HG03066 (cell line): ENCODE data around the gene TRPM8.

ENCODE experiments used
- ATAC-seq: cut with Tn5 transposase; IDR thresholded peaks from one replicate; pipeline ENCODE4 v1.9.1; 2021; ENCODE audit warnings: low read depth; ENCODE audit not compliant: unreplicated experiment

TRPM8 gene

DNA sequence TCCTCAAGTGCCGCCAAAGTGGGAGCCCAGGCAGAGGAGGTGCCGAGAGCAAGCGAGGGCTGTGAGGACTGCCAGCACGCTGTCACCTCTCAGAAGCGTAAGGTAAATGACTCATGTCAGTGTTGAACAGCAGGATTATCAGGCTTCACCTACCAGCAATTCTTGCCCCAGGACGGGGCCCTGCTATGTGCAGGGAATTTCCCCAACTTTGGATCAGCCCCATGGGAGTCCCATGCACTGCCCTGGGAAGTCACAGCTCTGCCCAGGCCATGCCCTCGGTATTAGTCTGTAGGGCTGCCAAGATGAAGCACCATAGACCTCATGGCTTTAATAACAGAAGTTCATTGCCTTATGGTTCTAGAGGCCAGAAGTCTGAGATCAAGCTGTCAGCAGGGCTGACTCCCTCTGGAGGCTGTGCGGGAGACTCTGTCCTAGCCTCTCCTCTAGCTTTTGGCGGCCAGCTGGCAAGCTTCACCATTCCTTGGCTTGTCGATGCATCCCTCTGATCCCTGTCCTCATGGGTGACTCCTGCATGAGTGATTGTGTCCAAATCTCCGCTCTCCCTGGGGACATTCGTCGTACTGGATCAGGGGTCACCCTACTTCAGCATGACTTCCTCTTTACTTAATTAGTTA lies 55.9 kb downstream of the TRPM8 start:
- ATAC-seq = no peak

DNA sequence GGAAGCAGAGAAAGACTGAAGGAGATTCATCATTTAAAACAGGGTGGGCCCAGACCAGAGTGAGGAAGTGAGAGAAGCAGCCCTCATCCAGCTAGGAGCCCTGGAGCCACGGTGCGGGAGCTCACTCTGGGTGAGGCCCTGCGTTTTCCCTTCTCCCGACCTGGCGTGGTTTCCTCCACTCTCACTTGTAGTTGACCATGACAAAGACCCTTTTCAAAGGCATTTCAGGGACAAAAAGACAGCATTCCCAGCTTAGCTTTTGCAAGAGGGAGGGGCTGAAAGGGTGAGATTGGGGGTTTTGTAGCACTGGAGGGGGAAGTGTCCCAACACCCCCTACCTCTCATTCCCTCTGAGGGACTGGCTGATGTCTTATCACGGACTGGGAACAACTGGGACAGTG lies 56.6 kb downstream of the TRPM8 start:
- no peak for ATAC-seq

DNA sequence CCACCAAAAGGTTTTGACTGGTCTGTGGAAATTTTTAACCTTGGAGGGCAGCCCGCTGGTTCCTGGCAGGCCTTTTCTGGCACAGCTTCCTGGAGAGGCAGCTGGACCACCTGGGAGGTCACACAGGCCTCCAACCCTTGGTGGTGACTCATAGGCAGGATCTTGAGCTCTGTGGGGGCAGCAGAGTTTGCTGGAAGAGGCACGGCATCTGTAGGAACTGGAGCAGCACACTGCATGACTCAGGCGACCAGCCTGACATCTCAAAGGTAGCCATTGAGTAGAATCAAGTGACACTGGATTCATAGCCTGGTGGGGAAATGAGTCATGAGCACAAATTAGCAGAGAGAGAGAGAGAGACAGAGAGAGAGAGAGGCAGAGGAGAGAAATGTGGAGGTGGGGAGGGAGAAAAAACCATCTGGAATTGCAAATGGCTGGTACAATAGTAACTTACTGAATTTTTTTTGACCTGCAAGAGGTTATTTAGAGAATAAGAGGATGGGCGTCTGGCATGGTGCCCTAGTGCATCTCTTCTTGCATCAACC lies 57.4 kb downstream of the TRPM8 start:
- no peak for ATAC-seq

DNA sequence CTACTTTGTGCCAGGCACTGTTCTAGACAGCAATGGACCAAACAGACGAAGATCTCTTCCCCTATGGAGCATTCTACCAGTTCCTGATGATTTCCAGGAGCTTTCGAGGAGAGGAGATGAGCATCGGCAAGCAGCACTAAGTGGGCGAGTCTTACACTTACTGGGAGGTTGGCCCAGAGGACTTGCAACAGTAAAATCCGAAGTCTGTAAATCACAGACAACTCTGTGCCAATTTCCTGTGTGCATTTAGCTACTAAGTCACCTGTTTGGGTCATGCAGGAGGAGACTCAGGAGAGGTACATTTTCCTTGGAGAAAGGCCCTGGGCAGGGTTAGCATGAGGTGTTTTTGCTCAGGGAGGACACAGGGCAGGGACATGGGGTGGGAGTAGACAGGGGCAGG lies 58.9 kb downstream of the TRPM8 start:
- no peak for ATAC-seq

DNA sequence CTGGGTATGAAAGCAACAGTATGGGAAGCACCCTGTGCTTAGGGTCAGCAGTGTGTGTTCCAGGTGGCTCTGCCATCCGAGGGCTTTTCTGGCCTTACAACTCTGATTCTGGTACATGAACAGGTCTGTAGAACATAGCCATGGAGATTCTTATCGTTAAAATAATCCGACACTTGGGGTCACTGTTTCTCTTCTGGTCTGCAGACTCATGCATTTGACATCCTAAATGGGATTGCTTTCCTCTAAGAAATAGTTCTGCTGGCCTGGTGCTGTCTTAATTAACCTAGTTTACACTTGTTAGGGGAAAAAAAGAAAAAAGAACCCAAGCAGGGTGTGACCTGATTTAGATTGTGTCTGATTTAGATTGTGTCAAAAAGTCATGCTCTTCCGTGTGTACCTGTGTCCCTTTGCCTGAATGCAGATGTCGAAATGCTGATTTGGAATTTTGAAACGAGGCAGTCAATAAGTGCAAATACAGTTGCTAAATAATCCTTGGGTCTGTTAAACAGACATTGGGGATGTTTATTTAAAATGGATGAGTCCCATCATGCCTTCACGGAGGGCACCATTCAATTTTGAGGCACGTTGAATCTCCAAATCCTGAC lies 59.6 kb downstream of the TRPM8 start:
- ATAC-seq = no peak

DNA sequence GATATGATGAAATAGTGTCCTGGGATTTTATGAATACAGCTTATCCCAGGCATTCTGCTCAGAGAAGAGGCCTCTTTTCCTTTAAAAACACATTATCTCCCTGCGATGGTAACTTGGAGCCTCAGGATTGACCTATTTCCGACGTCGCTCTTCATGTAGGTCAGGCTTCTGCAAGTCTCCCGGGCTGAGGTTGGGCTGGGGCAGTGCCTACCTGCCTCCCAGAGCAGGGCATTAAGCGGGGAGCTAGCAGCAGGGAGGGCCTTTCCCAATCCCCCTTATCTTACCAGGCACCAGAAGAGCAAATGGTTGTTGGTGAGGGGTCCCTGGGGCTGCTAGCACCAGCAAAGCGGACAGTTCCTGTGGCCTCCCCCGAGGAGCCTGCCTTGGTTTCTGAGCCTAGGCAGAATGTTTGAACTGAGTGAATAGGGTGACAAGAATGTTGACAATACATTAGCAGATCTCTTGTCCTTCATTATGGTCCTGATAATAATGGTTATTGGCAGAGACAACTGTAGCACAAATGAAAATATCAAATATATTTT lies 60.2 kb downstream of the TRPM8 start:
- no peak for ATAC-seq

DNA sequence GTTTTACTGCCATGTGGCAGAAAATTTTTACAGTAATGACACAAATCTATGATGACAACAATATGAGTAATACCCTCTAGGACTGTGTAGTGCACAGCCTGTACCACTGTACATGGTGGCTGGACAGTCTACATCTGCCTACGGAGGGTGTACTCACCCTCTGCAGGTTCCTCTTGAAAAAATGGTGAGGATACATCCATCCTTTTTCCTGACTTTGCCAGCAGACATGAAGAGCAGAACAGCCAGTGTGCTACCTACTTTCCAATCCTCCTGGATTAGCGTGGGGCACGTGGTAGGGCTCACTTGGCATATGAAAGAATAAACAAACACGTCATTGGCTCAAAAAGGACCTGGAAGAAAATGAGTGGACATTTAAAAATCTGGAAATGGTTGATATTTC lies 62.6 kb downstream of the TRPM8 start:
- no peak for ATAC-seq

DNA sequence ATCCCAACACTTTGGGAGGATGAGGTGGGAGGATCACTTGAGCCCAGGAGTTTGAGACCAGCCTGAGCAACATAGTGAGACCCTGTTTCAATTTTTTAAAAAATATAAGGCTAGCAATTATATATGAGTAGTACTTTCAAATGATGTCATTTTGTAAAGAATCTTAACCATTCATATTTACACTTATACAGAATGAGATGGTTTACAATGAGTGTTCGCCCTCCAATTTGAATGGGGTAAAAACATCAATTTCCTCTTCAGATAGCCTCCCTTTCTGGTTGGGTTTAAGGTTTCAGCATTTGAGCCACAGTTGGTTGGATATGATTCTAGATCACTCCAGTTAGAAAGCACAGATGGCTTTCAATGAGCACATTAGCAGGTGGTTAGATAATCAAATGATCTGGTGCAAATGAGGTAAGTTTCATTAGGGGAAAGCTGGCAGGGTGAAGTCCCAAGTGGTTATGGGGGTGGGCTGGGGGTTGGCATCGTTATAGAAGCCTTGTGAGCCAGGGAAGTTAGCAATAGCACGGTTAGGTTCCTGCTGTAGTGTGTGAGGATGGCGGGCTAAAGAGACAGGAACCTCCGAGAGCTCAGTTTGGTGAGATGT lies 63.9 kb downstream of the TRPM8 start:
- no peak for ATAC-seq

DNA sequence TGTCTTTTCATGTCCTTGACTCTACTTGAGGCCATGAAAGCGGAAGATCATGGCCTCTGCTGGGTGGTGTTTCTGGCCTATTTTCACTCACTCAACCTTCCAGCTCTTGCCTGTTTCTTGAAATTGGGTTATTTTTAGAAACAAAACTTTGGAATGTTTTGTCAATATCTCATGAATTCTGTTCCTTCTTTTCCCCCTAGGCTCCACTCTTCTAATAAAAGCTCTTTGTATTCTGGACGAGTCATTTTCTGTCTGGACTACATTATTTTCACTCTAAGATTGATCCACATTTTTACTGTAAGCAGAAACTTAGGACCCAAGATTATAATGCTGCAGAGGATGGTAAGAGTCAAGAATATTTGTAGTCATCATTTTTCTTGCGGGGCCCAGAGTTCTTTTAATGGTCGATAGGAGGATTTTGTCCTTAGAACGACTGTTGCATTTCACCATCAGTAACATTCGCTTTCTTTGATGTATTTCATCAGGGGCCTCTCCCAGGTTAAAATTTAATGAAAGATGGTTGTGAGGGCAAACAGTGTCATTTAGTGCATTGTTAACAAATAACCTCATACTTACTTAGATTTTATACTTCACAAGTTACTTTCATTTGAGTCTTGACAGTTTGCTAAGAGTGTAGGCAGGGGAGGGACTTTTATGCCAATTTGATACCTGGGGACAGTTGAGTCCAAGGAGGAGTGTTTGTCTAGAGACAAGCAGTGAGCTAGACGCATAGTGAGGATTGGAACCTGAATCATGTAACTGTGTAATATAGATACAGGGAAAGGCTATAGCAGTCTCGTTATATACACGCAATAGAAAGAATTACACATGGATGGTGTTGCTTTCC lies 64.6 kb downstream of the TRPM8 start:
- no peak for ATAC-seq

DNA sequence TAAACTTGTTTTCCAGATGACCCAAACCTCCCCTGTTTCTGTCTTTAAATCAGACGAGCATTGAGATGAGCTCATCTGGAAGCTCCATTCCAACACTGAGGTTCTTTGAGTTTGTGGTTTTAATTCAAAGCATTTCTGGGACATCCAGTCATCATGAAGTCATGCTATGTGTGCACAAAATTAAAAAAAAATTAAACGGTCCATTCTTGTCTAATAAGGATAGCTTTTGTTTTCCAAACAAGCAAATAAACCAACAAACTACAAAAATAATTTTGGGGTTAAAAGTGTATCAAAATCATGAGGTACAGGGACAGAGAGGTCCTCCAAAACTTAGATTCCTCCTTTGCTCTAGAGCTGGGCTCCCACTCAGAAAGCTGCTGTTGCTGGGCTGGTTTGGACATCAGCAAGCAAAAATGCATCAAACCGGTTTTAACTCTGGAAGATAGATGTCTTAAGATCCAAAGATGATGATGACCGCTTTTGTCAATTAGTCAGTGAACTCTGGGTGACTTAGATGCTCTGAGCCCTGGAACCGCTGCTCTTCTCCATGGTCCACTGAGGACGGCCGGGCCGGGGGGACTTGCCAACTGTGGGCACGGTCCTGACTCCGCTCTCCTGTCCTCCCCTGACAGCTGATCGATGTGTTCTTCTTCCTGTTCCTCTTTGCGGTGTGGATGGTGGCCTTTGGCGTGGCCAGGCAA lies 65.4 kb downstream of the TRPM8 start:
- ATAC-seq = no peak

DNA sequence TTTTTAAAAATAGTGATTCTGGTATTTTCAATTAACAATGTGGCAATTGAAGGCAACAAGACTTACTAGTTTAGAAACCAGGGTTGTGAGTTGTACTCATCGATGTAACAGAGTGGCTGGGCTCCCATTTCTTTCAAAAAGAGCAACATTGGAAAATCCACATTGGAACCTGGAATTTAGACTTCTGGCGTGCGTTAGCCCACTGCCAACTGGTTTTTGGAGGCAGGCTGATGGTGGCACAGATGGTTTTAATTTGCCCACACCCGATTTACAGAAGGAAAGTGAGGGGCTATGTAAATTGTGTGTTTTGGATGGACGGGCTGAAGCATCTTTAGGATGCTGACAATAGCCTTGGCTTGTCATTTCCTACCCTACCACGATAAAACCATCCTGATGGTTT lies 66.3 kb downstream of the TRPM8 start:
- no peak for ATAC-seq

DNA sequence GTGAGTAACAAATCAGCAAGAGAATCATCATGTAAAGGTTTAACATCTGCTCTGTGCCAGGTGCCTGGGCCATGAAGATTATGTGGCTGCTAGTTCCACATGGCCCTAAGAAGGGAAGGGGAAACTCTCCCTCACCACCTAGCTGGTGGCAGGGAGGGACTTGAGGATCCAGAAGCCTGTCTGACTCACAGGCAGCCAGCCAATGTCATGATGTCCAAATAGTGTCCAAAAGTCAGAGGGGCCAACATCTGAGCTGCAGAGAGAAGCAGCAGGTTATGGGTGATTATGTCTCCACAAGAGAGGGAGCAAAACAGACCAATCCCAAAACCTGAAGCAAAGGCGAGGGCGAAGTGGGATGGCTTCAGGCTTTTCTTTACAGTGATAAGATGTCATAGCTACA lies 71.4 kb downstream of the TRPM8 start:
- no peak for ATAC-seq

DNA sequence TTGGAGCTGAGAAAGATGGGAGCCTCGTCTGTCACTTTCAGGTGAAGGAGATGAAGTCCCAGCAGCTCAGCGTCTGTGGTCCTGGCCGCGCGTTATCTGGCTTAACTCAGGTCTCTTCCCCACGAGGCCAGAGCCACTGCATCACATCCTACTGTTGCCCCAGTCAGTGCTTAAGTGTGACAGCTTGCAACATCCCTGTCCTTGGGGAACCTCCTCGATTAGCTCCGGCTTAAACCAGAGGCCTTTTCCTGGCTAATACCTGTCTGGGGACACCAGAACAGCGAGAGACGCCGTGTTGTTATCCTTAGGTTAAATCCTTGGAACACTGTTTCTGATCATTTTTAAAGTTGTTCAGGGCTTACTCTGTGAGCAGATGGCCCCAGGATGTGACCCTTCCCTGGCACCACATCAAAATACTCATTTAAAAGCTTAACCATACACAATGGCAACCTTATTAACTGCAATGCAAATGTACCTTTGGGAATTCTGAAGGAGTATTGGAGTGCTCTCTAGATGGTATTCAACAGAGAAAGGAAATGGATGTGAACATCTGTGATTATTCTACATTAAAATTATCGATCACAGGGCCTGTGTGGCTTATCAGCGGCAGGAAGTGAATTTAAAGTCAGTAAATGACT lies 72.2 kb downstream of the TRPM8 start:
- ATAC-seq = no peak

DNA sequence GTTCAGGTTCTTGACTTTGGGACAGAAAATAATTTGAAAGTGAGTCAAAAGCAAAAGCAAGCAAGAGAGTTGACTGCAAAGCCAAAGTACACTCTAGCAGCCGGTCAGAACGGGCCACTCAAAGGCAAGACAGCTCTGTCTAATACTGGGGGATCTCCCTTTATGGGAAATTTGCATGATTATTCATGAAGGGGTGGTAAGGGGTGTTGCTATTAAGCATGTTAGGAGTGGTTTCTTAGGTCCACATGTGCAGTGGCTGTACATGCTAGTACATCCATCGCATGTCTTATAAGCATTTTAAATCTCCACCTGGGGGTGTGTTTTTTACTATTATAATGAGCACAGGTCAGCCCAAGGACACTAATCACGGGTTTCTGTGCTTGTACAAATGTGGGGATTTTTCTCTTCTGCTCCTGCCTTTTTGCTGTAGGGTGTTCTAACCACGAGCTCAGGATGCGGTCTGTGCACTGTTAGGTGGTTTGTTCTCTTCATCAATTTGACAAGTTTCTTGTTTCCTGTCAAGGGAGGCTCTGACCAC lies 73.2 kb downstream of the TRPM8 start:
- ATAC-seq = no peak

DNA sequence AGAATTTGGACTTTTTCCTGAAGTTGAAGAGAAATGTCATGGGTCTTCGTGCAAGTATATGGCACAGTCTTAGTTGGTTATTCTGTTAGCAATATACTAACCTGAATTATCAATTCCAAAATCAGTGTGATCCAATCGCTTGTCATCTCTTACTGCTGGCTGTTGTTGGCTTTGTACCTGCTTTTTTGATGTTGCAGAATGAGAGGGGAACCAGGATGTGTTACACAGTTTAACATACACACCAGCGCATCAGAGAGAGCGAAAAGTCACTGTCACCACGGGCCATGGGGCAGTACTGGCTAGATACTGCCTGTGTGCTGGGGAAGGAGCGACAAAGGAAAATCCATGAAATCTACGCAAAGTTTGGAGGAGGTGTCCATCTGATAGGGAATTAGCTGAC lies 74.0 kb downstream of the TRPM8 start:
- no peak for ATAC-seq

DNA sequence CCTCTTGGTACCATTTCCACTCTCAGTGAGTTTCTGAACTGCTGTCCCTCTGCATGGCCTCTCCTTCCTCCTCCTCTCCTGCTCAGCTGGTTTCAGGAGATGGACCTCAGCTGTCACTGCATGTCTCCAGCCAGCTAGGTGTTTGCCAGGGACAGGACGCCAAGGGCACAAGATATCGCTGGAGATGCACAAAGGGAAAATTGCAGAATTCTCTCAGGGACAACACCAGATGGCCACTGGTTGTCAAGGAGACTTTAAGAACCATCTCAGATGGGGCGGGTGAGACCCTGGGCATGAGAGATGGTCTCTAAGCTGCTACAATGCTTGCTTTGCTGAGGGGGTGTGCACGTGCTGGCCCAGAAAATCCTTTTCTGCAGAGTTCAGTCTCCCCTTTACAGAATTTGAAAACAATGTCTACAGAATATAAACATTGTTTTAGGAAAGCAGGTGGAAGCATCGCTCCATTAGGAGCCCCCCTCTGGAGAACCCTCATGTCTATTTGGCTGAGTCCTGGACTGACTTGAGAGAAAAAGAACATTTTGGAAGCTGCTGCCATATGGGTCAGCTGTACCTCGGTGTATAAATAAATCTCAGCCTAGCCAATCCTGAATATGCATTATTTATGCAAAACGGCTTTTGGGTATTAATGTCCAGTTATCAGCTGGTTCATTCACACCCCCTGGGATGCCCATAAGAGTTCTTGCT lies 75.5 kb downstream of the TRPM8 start:
- no peak for ATAC-seq

DNA sequence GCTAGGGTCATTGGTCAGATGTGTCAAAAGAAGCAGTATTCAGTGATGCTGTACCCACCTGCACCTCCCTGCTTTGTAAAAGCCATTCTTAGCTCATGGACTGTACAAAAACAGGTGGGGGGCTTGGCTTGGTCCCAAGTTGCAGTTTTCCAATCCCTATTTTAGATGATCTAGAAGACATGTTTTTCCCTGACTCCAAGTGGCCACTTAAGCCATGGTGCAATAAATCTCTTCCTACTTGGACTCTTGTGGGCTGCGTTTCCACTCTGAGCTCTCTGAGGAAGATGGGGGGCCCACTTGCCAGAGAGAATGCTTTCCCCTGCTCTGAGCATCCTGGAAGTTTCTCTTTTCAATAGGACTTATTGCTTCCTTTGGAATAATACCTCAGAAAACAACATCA lies 76.3 kb downstream of the TRPM8 start:
- ATAC-seq = no peak

DNA sequence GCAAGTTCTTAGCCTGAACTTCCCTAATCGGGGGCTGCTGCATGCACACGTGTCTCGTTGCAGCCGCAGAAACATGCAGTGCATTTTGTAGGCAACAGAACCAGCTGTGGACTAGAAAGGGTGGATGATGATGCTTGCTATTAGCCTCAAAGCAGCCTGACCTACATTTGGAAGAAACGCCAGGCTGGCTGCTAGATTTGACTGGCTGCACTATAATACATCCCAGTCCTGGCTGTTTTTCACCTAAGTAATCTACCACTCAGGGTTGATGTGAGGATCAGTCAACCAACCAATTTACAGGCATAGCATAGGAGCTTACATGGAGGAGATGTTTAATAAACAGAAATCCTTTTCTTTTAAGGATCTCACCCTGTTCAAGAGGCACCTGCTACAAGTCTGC lies 77.0 kb downstream of the TRPM8 start:
- ATAC-seq = no peak

DNA sequence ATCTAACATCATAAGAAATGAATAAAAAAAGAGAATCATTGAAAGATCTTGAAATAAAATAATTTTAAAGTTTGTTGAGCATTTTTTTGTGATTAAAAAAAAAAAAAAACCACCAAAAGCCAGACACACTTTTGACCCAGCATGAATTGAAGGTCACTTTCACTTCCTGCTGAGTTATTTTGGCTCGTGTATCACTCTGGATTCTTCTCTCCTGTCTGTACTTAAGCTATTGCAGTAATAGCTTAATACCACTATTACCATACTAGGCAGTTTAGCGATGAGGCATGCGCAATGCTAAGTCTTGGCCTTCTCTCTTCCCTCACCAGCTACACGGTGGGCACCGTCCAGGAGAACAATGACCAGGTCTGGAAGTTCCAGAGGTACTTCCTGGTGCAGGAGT lies 78.8 kb downstream of the TRPM8 start:
- ATAC-seq = no peak
